H1 (cell line): ENCODE measurements around the gene LHFPL6. TPM values are rescaled to one million over a fixed set of nuclear protein-coding genes. Genes with fewer than 3 reads are reported as not detected.

Experiments used
- CTCF ChIA-PET: fragments of 300-600 bp; sonication (Branson Sonifier 250); formaldehyde crosslinking; loops from one replicate; lab custom pipeline; 2021; ENCODE audit not compliant: partially characterized antibody; lab: Charles Lee
- POLR2A ChIA-PET: fragments of 300-600 bp; sonication (Branson Sonifier 250); formaldehyde crosslinking; loops from one replicate; lab custom pipeline; 2021; ENCODE audit warnings: inconsistent platforms; ENCODE audit not compliant: partially characterized antibody; lab: Charles Lee
- DNase-seq, 2 experiments: peaks; one replicate each; pipeline versions ENCODE4 v3.0.0 to v3.0.0-alpha.2; 2010 to 2022; ENCODE audit warnings: low spot score in 2 of 2, low read depth in 1 of 2, mixed read lengths in 1 of 2
- FAIRE-seq: peaks from 2 replicates; lab custom pipeline; 2011; peaks lifted over from hg19 to GRCh38; lab: Jason Lieb, UNC
- H2AFZ ChIP-seq: 2 replicates; pipeline ENCODE4 v1.8.1; 2012; ENCODE audit warnings: low read length, inconsistent platforms
- H2AK5ac ChIP-seq: 2 replicates; pipeline ENCODE4 v1.6.1; 2013; ENCODE audit warnings: low read depth, low read length
- H2BK120ac ChIP-seq: replicated peaks from 2 replicates; pipeline ENCODE3; 2013; ENCODE audit warnings: low read depth, low read length, inconsistent platforms
- H2BK12ac ChIP-seq: 2 replicates; pipeline ENCODE4 v1.6.1; 2013; ENCODE audit warnings: low read depth, low read length
- H2BK15ac ChIP-seq: 2 replicates; pipeline ENCODE4 v1.6.1; 2013; ENCODE audit warnings: low read length
- H2BK20ac ChIP-seq: 2 replicates; pipeline ENCODE4 v1.6.1; 2013; ENCODE audit warnings: low read length
- H2BK5ac ChIP-seq: 2 replicates; pipeline ENCODE4 v1.6.1; 2013; ENCODE audit warnings: low read depth, low read length
- H3K14ac ChIP-seq: 2 replicates; pipeline ENCODE4 v1.6.1; 2013; ENCODE audit warnings: inconsistent platforms; ENCODE audit not compliant: insufficient read length
- H3K18ac ChIP-seq: 2 replicates; pipeline ENCODE4 v1.6.1; 2013; ENCODE audit warnings: low read length; ENCODE audit errors: extremely low read depth
- H3K23ac ChIP-seq: 2 replicates; pipeline ENCODE4 v1.6.1; 2013; ENCODE audit warnings: inconsistent platforms; ENCODE audit not compliant: insufficient read length
- H3K23me2 ChIP-seq: 2 replicates; pipeline ENCODE4 v1.6.1; 2013; ENCODE audit warnings: low read depth, low read length
- H3K27ac ChIP-seq: 2 replicates; pipeline ENCODE4 v1.6.1; 2011; ENCODE audit warnings: low read depth, low read length, inconsistent platforms
- H3K27me3 ChIP-seq, 4 experiments: replicated peaks in 1 of 4; 1 replicate in 1 of 4; 2 replicates in 3 of 4; pipeline versions ENCODE4 v1.6.1 to v1.8.1; 2011 to 2013; ENCODE audit warnings: low read length in 3 of 4, mild to moderate bottlenecking in 3 of 4, inconsistent platforms in 2 of 4, mixed read lengths in 2 of 4, moderate library complexity in 1 of 4; ENCODE audit not compliant: control insufficient read depth in 3 of 4, insufficient read depth in 3 of 4; ENCODE audit errors: extremely low read depth in 1 of 4
- H3K36me3 ChIP-seq, 4 experiments: 2 replicates each; pipeline versions ENCODE4 v1.6.1 to v1.8.1; 2011 to 2013; ENCODE audit warnings: mild to moderate bottlenecking in 4 of 4, low read length in 3 of 4, moderate library complexity in 2 of 4, control low read depth in 1 of 4, inconsistent platforms in 1 of 4; ENCODE audit not compliant: insufficient read depth in 4 of 4, control insufficient read depth in 2 of 4
- H3K4ac ChIP-seq: replicated peaks from 2 replicates; pipeline ENCODE3; 2013; ENCODE audit warnings: low read length, low read depth, mixed read lengths, inconsistent platforms; ENCODE audit not compliant: insufficient read length
- H3K4me1 ChIP-seq, 4 experiments: replicated peaks in 1 of 4; 1 replicate in 1 of 4; 2 replicates in 3 of 4; pipeline versions ENCODE4 v1.6.1 to v1.8.1; 2011 to 2013; ENCODE audit warnings: low read length in 3 of 4, inconsistent platforms in 2 of 4, mixed read lengths in 1 of 4; ENCODE audit not compliant: insufficient read depth in 4 of 4, control insufficient read depth in 3 of 4
- H3K4me2 ChIP-seq, 2 experiments: 2 replicates each; pipeline versions ENCODE4 v1.6.1 to v1.8.1; 2011 to 2013; ENCODE audit warnings: low read depth in 2 of 2, low read length in 2 of 2, control low read depth in 1 of 2, inconsistent platforms in 1 of 2, mild to moderate bottlenecking in 1 of 2; ENCODE audit not compliant: insufficient read depth in 1 of 2
- H3K4me3 ChIP-seq, 4 experiments: fragments of 200-600, 300-600 bp in 1 of 4; sonication (generic), shearing (Covaris generic), sonication (Bioruptor Twin) in 1 of 4; 2 replicates each; pipeline versions ENCODE4 v1.5.1 to v1.8.1; 2011 to 2016; ENCODE audit warnings: low read length in 4 of 4, low read depth in 3 of 4, control low read depth in 2 of 4, inconsistent platforms in 2 of 4, mild to moderate bottlenecking in 2 of 4, mixed read lengths in 1 of 4, moderate library complexity in 1 of 4; ENCODE audit not compliant: insufficient read depth in 2 of 4; ENCODE audit errors: extremely low read depth in 1 of 4
- H3K56ac ChIP-seq: replicated peaks from 2 replicates; pipeline ENCODE3; 2013; ENCODE audit warnings: low read depth, mild to moderate bottlenecking, mixed read lengths, low read length, inconsistent platforms; ENCODE audit not compliant: insufficient read length
- H3K79me1 ChIP-seq: 2 replicates; pipeline ENCODE4 v1.6.1; 2013; ENCODE audit warnings: low read depth, low read length, control low read depth
- H3K79me2 ChIP-seq, 2 experiments: 2 replicates each; pipeline versions ENCODE4 v1.6.1 to v1.8.1; 2012 to 2013; ENCODE audit warnings: low read length in 2 of 2, mild to moderate bottlenecking in 2 of 2, inconsistent platforms in 1 of 2; ENCODE audit not compliant: insufficient read depth in 2 of 2, control insufficient read depth in 1 of 2
- H3K9ac ChIP-seq, 4 experiments: replicated peaks in 1 of 4; 1 replicate in 1 of 4; 2 replicates in 3 of 4; pipeline versions ENCODE4 v1.6.1 to v1.8.1; 2011 to 2013; ENCODE audit warnings: low read depth in 3 of 4, low read length in 3 of 4, control low read depth in 2 of 4, mild to moderate bottlenecking in 2 of 4, moderate library complexity in 2 of 4, inconsistent platforms in 1 of 4; ENCODE audit errors: extremely low read depth in 1 of 4
- H3K9me3 ChIP-seq, 2 experiments: 2 replicates each; pipeline versions ENCODE4 v1.6.1 to v1.8.1; 2012 to 2013; ENCODE audit warnings: mild to moderate bottlenecking in 2 of 2, moderate library complexity in 2 of 2, control low read depth in 1 of 2, inconsistent platforms in 1 of 2, low read depth in 1 of 2, low read length in 1 of 2, mixed read lengths in 1 of 2; ENCODE audit not compliant: insufficient read depth in 2 of 2
- H4K20me1 ChIP-seq, 2 experiments: replicated peaks in 1 of 2; 2 replicates each; pipeline versions ENCODE3 to v1.8.1; 2011 to 2013; ENCODE audit warnings: inconsistent platforms in 2 of 2, low read length in 2 of 2, mild to moderate bottlenecking in 1 of 2; ENCODE audit not compliant: insufficient read depth in 2 of 2, control insufficient read depth in 1 of 2
- H4K5ac ChIP-seq: 2 replicates; pipeline ENCODE4 v1.6.1; 2013; ENCODE audit warnings: low read length, low read depth, mixed read lengths, inconsistent platforms; ENCODE audit not compliant: insufficient read length
- H4K8ac ChIP-seq: 2 replicates; pipeline ENCODE4 v1.8.0; 2013; ENCODE audit warnings: mild to moderate bottlenecking, moderate library complexity, low read length, inconsistent platforms; ENCODE audit not compliant: insufficient read depth; ENCODE audit errors: extremely low read depth
- H4K91ac ChIP-seq: replicated peaks from 2 replicates; pipeline ENCODE3; 2013; ENCODE audit warnings: low read length, mixed read lengths, inconsistent platforms; ENCODE audit not compliant: insufficient read length
- ASH2L ChIP-seq: fragments of 200-600, 300-600 bp; sonication (generic); IDR thresholded peaks from one replicate; pipeline ENCODE4 v1.7.1; 2017; ENCODE audit warnings: low read length
- CEBPB ChIP-seq: IDR thresholded peaks from 2 replicates; pipeline ENCODE4 v1.6.1; 2012; ENCODE audit warnings: low read depth, low read length
- EZH2 ChIP-seq: fragments of 200-600 bp; sonication (generic); IDR thresholded peaks from 2 replicates; pipeline ENCODE4 v1.7.1; 2012; ENCODE audit warnings: low read depth, mild to moderate bottlenecking, moderate library complexity, low read length, inconsistent platforms; ENCODE audit not compliant: severe bottlenecking
- GABPA ChIP-seq: IDR thresholded peaks from 2 replicates; pipeline ENCODE4 v1.6.1; 2011; ENCODE audit warnings: mild to moderate bottlenecking, low read length, moderate library complexity, borderline replicate concordance; ENCODE audit not compliant: insufficient read depth
- JUND ChIP-seq: IDR thresholded peaks from 2 replicates; pipeline ENCODE4 v1.6.1; 2011; ENCODE audit warnings: mild to moderate bottlenecking, improper control_type of control experiment, low read length
- KDM1A ChIP-seq: fragments of 200-600, 300-600 bp; sonication (generic); IDR thresholded peaks from 2 replicates; pipeline ENCODE4 v1.7.1; 2016; ENCODE audit warnings: mild to moderate bottlenecking, low read length, borderline replicate concordance
- NANOG ChIP-seq: IDR thresholded peaks from 2 replicates; pipeline ENCODE4 v1.6.1; 2011; ENCODE audit warnings: low read length, low read depth, mild to moderate bottlenecking, inconsistent platforms; ENCODE audit not compliant: insufficient read depth, poor library complexity, severe bottlenecking
- RAD21 ChIP-seq, 2 experiments: IDR thresholded peaks in 1 of 2; conservative IDR thresholded peaks in 1 of 2; 2 replicates each; pipeline ENCODE4 v1.6.1; 2011; ENCODE audit warnings: low read depth in 2 of 2, low read length in 2 of 2, improper control_type of control experiment in 1 of 2, inconsistent platforms in 1 of 2, mild to moderate bottlenecking in 1 of 2, moderate library complexity in 1 of 2
- SAP30 ChIP-seq: fragments of 300-600 bp; sonication (generic); IDR thresholded peaks from 2 replicates; pipeline ENCODE4 v1.7.1; 2012; ENCODE audit warnings: low read length, moderate library complexity, mild to moderate bottlenecking, inconsistent platforms; ENCODE audit not compliant: insufficient read depth, insufficient replicate concordance
- SIX5 ChIP-seq: IDR thresholded peaks from 2 replicates; pipeline ENCODE4 v1.6.1; 2011; ENCODE audit warnings: mild to moderate bottlenecking, low read depth, low read length
- SP1 ChIP-seq: IDR thresholded peaks from 2 replicates; pipeline ENCODE4 v1.6.1; 2011; ENCODE audit warnings: low read depth, low read length
- SRF ChIP-seq: IDR thresholded peaks from 2 replicates; pipeline ENCODE4 v1.6.1; 2011; ENCODE audit warnings: mild to moderate bottlenecking, low read depth, low read length, moderate library complexity
- SUZ12 ChIP-seq: fragments of 200-600 bp; sonication (generic); IDR thresholded peaks from 2 replicates; pipeline ENCODE4 v1.6.1; 2012; ENCODE audit warnings: mild to moderate bottlenecking, inconsistent platforms, low read length, moderate library complexity, mixed read lengths
- TBP ChIP-seq: IDR thresholded peaks from 2 replicates; pipeline ENCODE4 v1.6.1; 2011; ENCODE audit warnings: low read depth, low read length, improper control_type of control experiment
- WGBS, 2 experiments: shearing (Covaris generic) in 1 of 2; methylation state at CpG; one replicate each; pipeline versions ENCODE4 v1.1.6 to v1.1.7; 2013 to 2015; ENCODE audit warnings: low lambda C conversion rate in 2 of 2, mixed read lengths in 2 of 2, inconsistent platforms in 1 of 2, low coverage in 1 of 2, missing lambda C conversion rate in 1 of 2; ENCODE audit not compliant: insufficient replicate concordance in 2 of 2, insufficient coverage in 1 of 2, insufficient read length in 1 of 2; ENCODE audit errors: extremely low coverage in 1 of 2, missing lambda C conversion rate in 1 of 2; 5-methylcytosine and 5-hydroxymethylcytosine counted together
- polyA plus RNA-seq, 7 experiments: library from polyadenylated mRNA; depleted of rRNA in 3 of 7; stranded (reverse) in 5 of 7; unstranded in 2 of 7; fragments of >200 nt in 5 of 7; fragments of 200-250 nt in 2 of 7; gene quantifications; 1 replicate in 5 of 7; 2 replicates in 1 of 7; 4 replicates in 1 of 7; pipeline versions ENCODE4 v1.2.1 to v1.2.3, GENCODE V29; 2011 to 2013; ENCODE audit warnings: missing spikeins in 2 of 7, mixed read lengths in 2 of 7
- total RNA-seq: library from RNA; stranded (reverse); fragmentation: NEBNext Ultra II Directional; extraction: Animal tissue kit (Norgen Biotek cat#: 25700); gene quantifications from 2 replicates; pipeline ENCODE4 v1.2.1, GENCODE V29; 2021

The LHFPL6 gene
- total and polyA plus RNA-seq, 2 of the 8 experiments (the other 6 are each of a cell fraction or from before 2014, with no cell fraction given): 7.6 to 17.0 TPM

DNA sequence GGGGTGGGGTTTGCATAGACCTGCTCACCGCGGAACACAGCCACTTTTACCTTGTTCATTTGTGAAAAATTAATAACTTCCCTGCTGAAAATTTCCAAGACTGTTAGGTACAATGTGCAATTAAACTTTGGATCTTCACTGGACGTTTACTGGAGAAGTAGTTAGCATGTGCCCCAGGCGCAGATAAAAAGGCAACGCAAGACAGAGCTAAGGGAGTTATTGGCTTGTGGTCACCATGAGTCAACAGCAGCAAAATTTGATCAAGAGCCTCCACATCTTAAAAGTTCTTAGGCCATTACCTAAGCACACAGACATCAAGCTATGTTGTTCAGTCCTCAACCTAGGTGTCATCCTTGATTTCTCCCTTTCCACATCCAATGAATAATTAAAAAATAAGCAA is 257.0 kb downstream of the LHFPL6 start:
- FAIRE-seq: no peak
- Histone ChIP-seq H2BK15ac (no peak overlapping the region), H3K14ac (no peak overlapping the region), H3K18ac (no peak overlapping the region), H2AFZ (no peak overlapping the region), H2AK5ac (no peak overlapping the region), H4K91ac (no peak overlapping the region), H3K79me2 (no peaks in the 10 kb centered on the region), H3K23me2 (no peaks in the 10 kb centered on the region; the same call in 1 of the 2 replicates), H3K23ac (no peak overlapping the region), H2BK5ac (no peak overlapping the region), H3K79me1 (no peaks in the 10 kb centered on the region), H3K4me3 (no peak overlapping the region), H2BK120ac (no peak overlapping the region), H3K4ac (no peak overlapping the region), H4K20me1 (peaks cover 0 to 2% of the 10 kb centered on the region in 2 experiments), H3K9me3 (no peaks in the 10 kb centered on the region), H3K27ac (no peak overlapping the region), H3K4me2 (no peak overlapping the region), H4K8ac (no peak overlapping the region), H3K4me1 (peaks cover 2 to 15% (median 7%) of the 10 kb centered on the region in 4 experiments; a peak in 5 of 7 replicates), H2BK20ac (no peak overlapping the region), H3K56ac (no peak overlapping the region), H3K9ac (no peak overlapping the region), H3K27me3 (peaks cover 2 to 20% (median 12%) of the 10 kb centered on the region in 4 experiments; a peak in 6 of 7 replicates), H4K5ac (no peak overlapping the region), H2BK12ac (no peak overlapping the region), H3K36me3 (no peaks in the 10 kb centered on the region)
- no peak for DNase-seq
- CTCF ChIA-PET: interaction anchor here (0.7 to 2.1 kb wide), 3 partner anchors 62 to 266 kb away, joined by 3 to 6 read pairs (median 3); no protein-coding TSS in a partner anchor
- WGBS, 2 experiments: 90% methylated on average over 5 of the region's 5 CpGs; no CpG with 5 or more reads in 1 of the 2 experiments
- POLR2A ChIA-PET: no interaction called here
- TF ChIP-seq RAD21 (IDR thresholded peaks at IDR 0.05 in 1 of 2, conservative IDR thresholded peaks at IDR 0.05 in 1 of 2; ENCODE audit: low read depth in 2 of 2, low read length in 2 of 2): no peak
- no peak for TF ChIP-seq CEBPB
- TF ChIP-seq SIX5: no peak
- TF ChIP-seq SAP30: no peak
- TF ChIP-seq NANOG: no peak
- no peak for TF ChIP-seq SUZ12
- TF ChIP-seq TBP: no peak
- TF ChIP-seq ASH2L: no peak
- no peak for TF ChIP-seq JUND
- TF ChIP-seq GABPA: no peak
- no peak for TF ChIP-seq EZH2
- no peak for TF ChIP-seq SP1
- no peak for TF ChIP-seq SRF
- no peak for TF ChIP-seq KDM1A
